GM10266 (cell line): ENCODE data around the gene SGSM2.

ENCODE experiments used
- DNase-seq: peaks from one replicate; pipeline ENCODE4 v3.0.0; 2012; ENCODE audit errors: extremely low spot score
- CTCF ChIP-seq: IDR thresholded peaks from 2 replicates; pipeline ENCODE4 v1.5.1; 2012; ENCODE audit warnings: mild to moderate bottlenecking, low read depth; ENCODE audit not compliant: control insufficient read depth, insufficient read depth; ENCODE audit errors: missing control alignments

SGSM2 gene

DNA sequence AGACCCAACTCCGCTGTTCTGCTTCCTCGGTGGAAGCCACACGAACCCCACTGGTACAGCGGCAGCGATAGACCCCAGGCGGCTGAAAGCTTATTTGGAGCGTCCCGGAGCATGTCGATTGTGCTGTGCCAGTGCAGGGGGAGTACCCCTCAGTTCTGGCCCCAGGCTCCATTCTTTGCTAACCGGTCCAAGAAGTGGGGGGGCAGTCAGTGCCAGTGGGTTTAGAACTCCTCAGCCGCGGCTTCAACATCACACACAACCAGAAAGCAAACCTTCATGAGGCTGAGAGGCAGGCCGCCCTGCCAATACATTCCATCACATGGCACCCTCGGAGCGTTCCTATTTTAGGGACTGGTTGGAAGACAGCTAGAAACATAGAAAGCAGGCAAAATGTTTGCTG is 65.2 kb downstream of the SGSM2 start:
- no peak for TF ChIP-seq CTCF
- DNase-seq = no peak

- no peak for DNase-seq
- TF ChIP-seq CTCF = no peak
Measured at GRCh38 chr17:2403044-2403443, 65.7 kb downstream of the SGSM2 start.

DNA sequence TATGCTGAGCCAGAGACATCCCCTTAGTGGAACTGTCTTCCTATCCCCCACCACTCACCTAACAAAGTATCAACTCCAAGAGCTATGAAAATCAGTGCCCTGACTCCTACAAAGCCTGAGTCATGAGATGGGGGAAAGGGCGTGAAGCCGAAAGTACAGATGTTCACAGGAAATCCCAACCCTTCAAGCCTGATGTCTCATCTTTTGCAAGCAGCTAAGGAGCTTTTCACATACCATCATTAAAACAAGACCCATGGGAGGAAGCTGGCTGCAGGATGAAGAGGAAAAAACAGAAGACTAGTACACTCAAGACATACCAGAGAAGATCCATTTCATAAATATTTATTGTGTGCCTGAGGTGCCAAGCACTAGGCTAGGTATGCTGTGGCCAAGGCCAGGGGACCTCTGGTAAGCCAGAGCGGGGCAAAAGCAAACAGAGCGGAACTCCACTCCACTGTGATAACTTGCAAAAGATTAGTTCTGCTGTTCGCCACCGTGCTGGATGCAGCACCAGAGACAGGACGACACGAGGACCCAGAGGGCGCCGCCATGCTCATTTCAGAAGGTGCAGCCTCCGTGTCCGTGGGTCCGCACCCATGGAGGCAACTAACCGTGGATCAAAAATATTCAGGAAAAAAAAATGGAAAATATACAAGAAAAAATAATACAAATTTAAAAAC is 68.1 kb downstream of the SGSM2 start:
- no peak for TF ChIP-seq CTCF
- no peak for DNase-seq

- no peak for DNase-seq
- TF ChIP-seq CTCF = no peak
Measured at GRCh38 chr17:2406271-2406902, 69.1 kb downstream of the SGSM2 start.

DNA sequence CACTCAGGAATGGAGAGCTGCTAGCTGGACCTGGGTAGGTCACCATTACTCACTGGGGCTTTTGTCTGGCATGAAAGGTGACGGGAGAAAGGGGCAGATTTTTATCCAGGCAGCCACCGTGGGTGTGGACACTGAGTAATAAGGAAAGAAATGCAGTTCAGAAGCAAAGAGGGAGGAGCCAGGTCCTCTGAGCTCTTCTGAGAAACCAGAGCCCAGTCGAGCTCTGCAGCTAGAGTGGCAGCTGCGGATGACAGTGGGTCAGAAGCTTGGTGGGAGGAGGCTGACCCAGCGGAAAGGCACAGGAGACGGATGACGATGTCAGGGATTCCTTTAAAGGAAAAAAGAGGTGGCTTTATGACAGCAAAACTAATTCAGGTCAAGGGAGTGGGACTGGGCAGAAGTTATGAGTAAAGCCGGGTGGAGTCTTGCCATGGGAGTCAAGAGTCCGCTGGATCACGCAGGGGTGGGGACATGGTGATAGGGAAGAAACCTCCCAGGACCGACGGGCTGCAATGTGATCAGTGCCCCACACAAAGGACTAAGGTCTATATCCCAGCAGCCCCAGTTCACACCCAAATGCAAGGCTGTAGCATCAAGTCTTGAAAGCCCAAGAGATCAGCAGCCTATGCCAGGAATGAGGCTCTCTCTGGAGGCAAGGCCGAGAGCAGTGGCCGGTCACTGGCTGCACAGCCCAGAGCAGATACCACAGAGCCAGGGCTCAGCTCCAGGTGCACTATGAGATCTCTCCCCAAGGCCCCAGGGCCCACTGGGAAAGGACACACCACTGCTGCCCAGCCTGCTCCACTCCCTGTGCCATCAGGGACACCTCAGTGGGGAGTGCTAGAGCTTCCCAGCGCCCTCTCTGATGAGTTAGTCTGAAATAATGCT is 69.8 kb downstream of the SGSM2 start:
- DNase-seq = no peak
- no peak for TF ChIP-seq CTCF

GRCh38 chr17:2410951-2411350 is 73.7 kb downstream of the SGSM2 start:
- no peak for TF ChIP-seq CTCF
- DNase-seq = no peak
